GM18520 (cell line): ENCODE results near the gene NAT8L.

Source experiments
- ATAC-seq: cut with Tn5 transposase; IDR thresholded peaks from one replicate; pipeline ENCODE4 v1.9.1; 2021; ENCODE audit not compliant: unreplicated experiment

Gene NAT8L

GRCh38 chr4:2063557-2064275 is 4.6 kb downstream of the NAT8L start:
- no peak for ATAC-seq

GRCh38 chr4:2064276-2064991 is 5.3 kb downstream of the NAT8L start:
- no peak for ATAC-seq

GRCh38 chr4:2065106-2065930 is 6.2 kb downstream of the NAT8L start:
- no peak for ATAC-seq

GRCh38 chr4:2066011-2066551 is 7.0 kb downstream of the NAT8L start:
- ATAC-seq, result no peak

GRCh38 chr4:2066571-2067445 is 7.7 kb downstream of the NAT8L start:
- ATAC-seq, result no peak

DNA sequence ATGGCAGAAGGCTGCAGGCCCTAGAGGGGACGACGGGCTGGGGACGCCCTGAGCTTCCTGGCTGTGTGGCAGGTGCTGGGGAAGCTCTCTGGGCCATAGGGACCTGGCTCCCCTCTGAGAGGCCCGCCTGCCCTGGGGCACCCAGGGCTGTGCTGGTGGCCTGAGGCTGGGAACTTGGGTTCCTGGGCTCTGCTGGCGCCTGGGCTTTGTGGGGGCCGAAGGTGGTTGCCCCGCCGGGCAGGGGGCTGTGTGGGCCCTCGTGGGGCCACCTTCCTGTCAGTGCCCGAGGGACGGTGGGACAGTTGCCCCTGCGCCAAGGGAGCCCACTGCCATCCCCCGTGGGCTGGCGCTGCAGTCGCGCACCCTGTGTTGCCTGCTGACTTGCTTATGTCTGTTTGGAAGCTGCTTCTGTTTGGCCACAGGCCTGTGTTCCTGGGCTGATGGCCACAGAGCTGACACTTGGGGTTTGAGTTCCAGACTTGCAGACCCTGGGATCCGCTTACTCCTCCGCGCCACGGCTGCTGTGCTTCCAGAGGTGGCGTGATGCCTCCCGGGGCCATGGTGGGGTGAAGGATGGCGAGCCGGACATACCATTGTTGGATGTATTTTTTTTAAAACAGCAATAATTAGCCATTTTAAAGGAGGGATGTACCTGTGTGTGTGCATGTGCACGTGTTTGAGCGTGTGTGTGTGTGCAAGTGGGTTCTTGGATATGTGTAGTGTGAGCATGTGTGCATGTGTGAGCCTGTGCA is 8.5 kb downstream of the NAT8L start:
- no peak for ATAC-seq

DNA sequence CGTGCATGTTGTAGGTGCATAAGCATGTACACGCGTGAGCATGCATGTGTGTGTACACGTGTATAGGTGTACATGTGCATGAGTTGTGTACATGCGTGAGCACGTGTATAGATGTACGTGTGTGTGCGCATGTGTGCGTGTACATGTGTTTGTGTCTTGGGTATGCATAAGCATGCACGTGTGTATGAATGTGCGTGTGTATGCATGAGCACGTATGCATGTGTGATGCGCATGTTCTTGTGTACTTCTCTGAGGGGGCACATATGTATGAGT is 9.0 kb downstream of the NAT8L start:
- no peak for ATAC-seq

DNA sequence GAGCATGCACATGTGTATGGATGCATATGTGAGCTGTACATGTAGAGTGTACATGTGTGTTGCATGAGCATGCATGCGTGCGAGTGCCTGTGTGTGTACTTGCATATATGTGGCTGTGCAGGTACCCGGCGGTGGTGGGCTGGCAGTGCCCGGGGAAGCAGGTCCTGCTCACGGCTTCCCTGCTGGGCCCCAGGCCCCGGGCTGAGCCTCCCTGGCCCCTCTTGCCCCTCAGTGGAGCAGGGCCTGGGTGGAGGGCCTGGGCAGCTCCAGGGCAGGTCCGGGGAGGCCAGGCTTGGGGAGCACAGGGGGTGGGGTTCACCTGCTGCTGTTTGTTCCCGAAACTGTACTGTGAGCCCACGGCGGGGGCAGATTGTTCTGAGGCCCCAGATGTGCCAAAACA is 9.4 kb downstream of the NAT8L start:
- ATAC-seq, result no peak

- ATAC-seq, result no peak
Observed at GRCh38 chr4:2069161-2069971, 10.2 kb downstream of the NAT8L start.

- no peak for ATAC-seq
Observed at GRCh38 chr4:2069986-2070385, 10.9 kb downstream of the NAT8L start.

DNA sequence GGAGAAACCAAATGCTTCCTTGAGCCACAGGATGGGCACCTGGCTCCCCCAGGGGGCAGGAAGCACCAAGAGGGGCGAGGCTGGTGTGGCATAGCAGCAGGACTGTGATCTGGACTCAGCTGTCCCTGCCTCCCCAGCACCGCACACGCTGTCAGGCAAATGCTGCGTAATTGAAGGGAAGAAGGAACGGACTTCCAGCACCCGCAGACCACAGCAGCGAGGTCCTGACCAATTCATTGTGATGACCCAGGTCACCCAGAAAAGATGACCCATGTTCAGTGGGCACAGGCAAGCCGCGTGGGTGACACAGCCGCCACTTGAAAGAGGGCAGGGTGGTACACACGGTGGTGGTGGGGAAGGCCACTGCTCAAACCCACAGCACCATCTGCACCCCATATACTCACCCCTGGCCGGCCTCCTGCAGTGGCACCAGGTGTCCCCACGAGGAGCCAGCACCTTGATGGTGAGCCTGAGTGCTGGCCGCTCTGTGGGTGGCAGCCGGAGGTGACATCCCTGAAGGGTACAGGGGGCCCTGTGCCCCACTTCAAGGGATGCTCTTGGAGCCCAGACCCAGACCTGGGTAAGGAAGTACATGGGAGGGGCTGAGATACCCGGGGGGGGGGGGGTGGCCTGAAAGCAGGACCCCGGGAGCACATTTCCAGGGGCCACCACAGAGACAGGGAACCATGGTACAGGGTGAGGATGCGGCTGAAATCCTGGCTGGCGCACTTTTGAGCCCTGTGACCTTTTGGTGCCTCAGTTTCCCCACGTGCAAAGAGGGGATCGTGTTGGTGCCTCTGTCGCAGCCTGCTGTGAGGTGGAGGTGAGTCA is 11.5 kb downstream of the NAT8L start:
- no peak for ATAC-seq

DNA sequence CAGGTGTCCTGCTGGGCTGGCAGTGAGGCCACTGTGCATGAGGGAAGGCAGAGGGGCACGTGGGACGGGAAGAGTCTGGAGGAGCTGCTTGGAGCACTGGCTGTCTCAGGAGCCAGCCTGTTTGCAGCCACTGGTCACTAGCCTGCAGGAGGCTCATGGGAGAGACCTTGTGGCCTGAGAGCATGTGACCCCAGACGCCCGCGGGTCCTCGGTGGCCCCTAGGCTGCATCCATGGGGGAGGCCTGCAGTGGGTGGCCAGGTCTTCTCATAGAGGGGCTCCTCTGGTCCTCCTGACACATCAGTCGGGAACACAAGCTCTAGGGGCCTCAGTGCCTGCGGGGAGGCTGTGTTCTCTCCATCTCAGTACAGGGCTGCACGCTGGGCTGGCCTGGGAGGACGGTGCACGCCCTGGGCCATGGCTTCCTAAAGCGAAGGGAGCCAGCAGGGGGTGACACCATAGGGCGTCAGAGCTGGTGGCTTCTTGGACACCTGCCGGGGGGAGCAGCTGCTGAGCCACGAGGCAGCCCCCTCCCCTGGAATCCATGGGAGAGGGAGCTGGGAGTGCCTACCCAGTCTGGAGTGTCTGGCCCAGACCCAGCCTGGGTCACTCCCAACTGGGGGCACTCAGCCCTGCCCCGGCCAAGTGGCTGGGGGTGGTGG is 12.3 kb downstream of the NAT8L start:
- no peak for ATAC-seq

GRCh38 chr4:2071912-2072867 is 13.1 kb downstream of the NAT8L start:
- ATAC-seq, result no peak

- no peak for ATAC-seq
Observed at GRCh38 chr4:2072971-2073807, 14.1 kb downstream of the NAT8L start.

- ATAC-seq, result no peak
Observed at GRCh38 chr4:2073808-2074481, 14.8 kb downstream of the NAT8L start.
